Uterus (tissue), 2 donors: ENCODE measurements around the gene ELMO1.

Experiments
- CTCF ChIP-seq, 4 experiments: fragments of 200-600 bp in 2 of 4; fragments of 450-650 bp in 2 of 4; sonication (generic) in 2 of 4; IDR thresholded peaks; one replicate each; pipeline ENCODE4 v1.5.1; 2016 to 2019; ENCODE audit warnings: antibody characterized with exemption in 4 of 4, mild to moderate bottlenecking in 2 of 4, moderate library complexity in 1 of 4
- POLR2A ChIP-seq, 2 donors: fragments of 450-650 bp; IDR thresholded peaks; one replicate each; pipeline ENCODE4 v1.6.1; 2016; ENCODE audit warnings: antibody characterized with exemption in 2 of 2, mild to moderate bottlenecking in 1 of 2, moderate library complexity in 1 of 2

- TF ChIP-seq CTCF (IDR thresholded peaks at IDR 0.05) = no peak
- TF ChIP-seq POLR2A (IDR thresholded peaks at IDR 0.05) = no peak
Measured at GRCh38 chr7:37011151-37011890, 437.3 kb downstream of the ELMO1 start.
